ENCODE data around the gene UCN3. TPM values are rescaled to one million over a fixed set of nuclear protein-coding genes. Genes with fewer than 3 reads are reported as not detected.
"Not testable (repeated sequence)": the region's sequence is repeated elsewhere in the genome, so short reads cannot be mapped to it uniquely, and the experiment has no call there.

Gene UCN3
- total RNA-seq, 2 donors from 2014 or later, result not detected

GRCh38 chr10:5362873-5363272 is 1.9 kb upstream of the UCN3 start:
- intact Hi-C loops (cut with DNase I), result no loop called here
- ATAC-seq (no peak), DNase-seq (no peak)

GRCh38 chr10:5364374-5364773 is 392 bp upstream of the UCN3 start:
- no peak for ATAC-seq
- DNase-seq, result no peak
- intact Hi-C loops (cut with DNase I), result no loop called here

DNA sequence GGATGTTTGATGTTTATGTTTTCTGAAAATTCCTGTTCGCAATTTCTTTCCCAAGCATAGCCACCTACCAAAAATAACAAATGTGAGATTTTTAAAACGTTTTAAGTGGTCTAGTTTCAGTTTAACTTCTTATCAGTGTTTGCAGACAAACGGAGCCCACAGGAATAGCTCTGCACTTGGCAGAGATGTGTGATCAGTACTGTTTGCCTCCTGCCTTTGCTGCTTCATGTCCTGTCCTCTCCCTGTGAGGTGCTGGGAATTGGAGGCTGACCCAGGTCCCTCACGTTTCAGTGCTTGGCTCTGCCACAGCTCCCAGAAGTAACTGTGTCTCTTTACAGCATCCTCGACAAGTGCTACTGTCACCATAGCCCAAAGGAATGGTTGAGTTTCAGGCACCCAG is 1.2 kb downstream of the UCN3 start:
- intact Hi-C loops (cut with DNase I), result no loop called here
- DNase-seq, result no peak
- no peak for ATAC-seq

- DNase-seq (no peak), ATAC-seq (no peak)
- intact Hi-C loops (cut with DNase I), result no loop called here
These were observed 4.8 kb downstream of the UCN3 start for GRCh38 chr10:5369362-5370158.

DNA sequence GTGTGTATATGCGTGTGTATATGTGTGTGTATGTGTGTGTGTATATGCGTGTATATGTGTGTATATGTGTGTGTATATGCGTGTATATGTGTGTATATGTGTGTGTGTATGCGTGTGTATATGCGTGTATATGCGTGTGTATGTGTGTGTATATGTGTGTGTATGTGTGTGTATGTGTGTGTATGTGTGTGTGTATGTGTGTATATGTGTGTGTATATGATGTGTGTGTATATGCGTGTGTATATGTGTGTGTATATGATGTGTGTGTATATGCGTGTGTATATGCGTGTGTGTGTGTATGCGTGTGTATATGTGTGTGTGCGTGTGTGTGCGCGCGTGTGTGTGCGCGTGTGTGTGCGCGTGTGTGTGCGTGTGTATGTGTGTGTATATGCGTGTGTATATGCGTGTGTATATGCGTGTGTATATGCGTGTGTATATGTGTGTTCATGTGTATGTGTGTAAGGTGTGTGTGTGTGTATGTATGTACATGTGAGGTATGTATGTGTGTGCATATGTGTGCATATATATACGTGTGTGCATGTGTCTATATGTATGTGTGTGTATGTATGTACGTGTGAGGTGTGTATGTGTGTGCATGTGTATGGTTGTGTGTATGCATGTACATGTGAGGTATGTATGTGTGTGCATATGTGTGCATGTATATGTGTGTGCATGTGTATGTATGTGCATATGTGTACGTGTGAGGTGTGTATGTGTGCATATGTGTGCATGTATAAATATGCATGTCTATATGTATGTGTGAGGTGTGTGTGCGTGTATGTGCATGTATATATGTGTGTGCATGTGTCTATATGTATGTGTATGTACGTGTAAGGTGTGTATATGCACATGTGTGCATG is 6.0 kb downstream of the UCN3 start:
- DNase-seq (no peak), ATAC-seq (no peak)
- intact Hi-C loops (cut with DNase I), result no loop called here

GRCh38 chr10:5373307-5373706 is 8.5 kb downstream of the UCN3 start:
- no peak for DNase-seq
- ATAC-seq, result no peak
- intact Hi-C loops (cut with DNase I), result no loop called here

GRCh38 chr10:5373891-5374611 is 9.3 kb downstream of the UCN3 start:
- ATAC-seq, result no peak
- DNase-seq, result no peak
- intact Hi-C loops (cut with DNase I), result no loop called here

DNA sequence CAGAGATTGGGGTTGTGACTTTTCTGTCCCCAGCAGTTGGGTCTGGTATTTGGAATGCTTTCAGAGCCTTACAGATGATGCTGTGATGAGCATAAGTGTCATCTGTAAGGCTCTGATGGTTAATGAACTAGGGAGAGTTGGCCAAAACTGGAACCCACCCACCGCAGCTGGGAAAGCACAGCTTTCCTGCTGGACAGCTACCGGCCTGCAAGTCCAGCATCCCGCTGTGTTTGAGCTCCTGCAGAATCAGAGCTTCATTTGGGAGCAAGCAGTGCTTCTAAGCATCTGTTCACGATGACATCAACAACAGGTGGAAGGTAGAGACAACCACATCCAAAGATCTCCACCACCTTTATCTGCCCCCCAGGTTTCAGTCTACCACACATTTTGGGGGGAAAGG is 11.7 kb downstream of the UCN3 start:
- ATAC-seq, result no peak
- intact Hi-C loops (cut with DNase I), result no loop called here

GRCh38 chr10:5379202-5379601 is 14.4 kb downstream of the UCN3 start:
- ATAC-seq; intact Hi-C loops (cut with DNase I); DNase-seq: not testable (repeated sequence)

More for the DNA sequence above, 11.7 kb downstream of the UCN3 start:
- DNase-seq, result no peak

DNA sequence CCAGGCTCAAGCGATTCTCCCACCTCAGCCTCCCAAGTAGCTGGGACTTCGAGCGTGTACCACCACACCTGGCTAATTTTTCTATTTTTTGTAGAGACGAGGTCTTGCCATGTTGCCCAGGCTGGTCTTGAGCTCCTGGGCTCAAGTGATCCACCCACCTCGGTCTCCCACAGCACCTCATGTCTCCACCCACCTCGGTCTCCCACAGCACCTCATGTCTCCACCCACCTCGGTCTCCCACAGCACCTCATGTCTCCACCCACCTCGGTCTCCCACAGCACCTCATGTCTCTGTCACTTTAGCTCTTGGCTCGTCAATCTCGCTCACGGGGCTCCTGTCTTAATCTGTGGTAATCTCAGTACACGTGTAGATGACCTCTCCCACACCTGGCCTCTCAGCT is 15.6 kb downstream of the UCN3 start:
- intact Hi-C loops (cut with DNase I), result loop anchor here in 1 of 2 donors (5.0 kb wide), 1 partner anchor 533 kb away; no protein-coding TSS in a partner anchor

GRCh38 chr10:5381187-5381586 is 16.4 kb downstream of the UCN3 start:
- intact Hi-C loops (cut with DNase I), result loop anchor here in 1 of 2 donors (5.0 kb wide), 1 partner anchor 534 kb away; no protein-coding TSS in a partner anchor
- DNase-seq (no peak), ATAC-seq (no peak)

More for the DNA sequence above, 15.6 kb downstream of the UCN3 start:
- not testable (repeated sequence) for ATAC-seq, DNase-seq

DNA sequence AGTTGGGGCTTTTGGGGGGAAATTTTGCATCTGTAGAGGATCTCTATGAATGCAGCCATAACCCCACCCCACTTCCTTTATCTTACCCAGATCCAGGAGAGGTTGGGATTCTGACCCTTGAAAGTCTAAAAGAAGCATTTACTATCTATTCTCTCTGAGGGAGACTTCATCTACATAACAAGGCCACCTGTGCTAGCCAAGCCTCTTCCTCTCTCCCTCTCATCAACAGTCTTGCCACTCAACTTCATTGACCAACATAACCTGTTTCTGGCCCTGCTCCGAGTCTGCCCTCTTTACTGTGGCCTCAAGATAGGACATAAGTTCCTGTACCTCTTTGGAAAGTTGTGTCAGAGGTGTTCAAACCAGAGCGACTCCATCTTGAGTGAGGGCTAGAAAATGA is 20.5 kb downstream of the UCN3 start:
- DNase-seq, result no peak
- ATAC-seq, result no peak
- intact Hi-C loops (cut with DNase I), result no loop called here

- intact Hi-C loops (cut with DNase I), result no loop called here
- ATAC-seq (no peak), DNase-seq (no peak)
These were observed 22.4 kb downstream of the UCN3 start for GRCh38 chr10:5387169-5387568.

- no peak for ATAC-seq
- intact Hi-C loops (cut with DNase I), result no loop called here
- no peak for DNase-seq
These were observed 25.9 kb downstream of the UCN3 start for GRCh38 chr10:5390607-5391205.

DNA sequence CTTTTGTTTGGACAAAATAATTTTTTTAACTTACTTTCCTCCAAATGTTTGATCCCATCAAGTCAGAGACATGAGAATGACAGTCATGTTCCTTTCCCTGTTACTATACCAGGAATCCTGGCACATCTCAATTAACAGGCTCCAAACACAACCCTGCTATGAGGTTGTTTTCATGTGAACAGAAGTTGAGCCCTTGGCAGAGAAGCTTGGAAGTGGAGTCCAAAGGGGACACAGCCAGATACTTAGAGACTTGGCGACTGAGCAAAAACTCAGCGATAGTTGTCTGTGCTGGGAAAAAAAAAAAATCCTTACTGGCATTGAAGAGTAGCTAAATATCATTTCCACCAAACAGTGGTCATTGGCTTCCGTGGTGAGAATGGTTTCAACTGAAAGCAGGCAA is 27.0 kb downstream of the UCN3 start:
- ATAC-seq, result no peak

DNA sequence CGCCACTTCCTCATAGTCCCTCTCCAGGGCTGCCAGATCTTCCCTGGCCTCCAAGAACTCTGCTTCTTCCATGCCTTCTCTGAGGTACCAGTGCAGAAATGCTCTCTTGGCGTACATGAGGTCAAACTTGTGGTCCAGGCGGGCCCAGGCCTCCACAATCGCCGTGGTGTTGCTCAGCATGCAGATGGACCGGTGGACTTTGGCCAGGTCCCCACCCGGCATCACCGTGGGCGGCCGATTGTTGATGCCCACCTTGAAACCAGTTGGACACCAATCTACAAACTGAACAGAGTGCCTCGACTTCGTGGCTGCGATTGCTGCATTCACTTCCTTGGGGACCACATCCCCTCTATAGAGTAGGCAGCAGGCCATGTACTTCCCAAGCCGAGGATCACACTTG is 28.8 kb downstream of the UCN3 start:
- intact Hi-C loops (cut with DNase I), result no loop called here
- no peak for ATAC-seq
- DNase-seq, result no peak

More for the DNA sequence above, 27.0 kb downstream of the UCN3 start:
- DNase-seq, result no peak
- intact Hi-C loops (cut with DNase I), result no loop called here

GRCh38 chr10:5395168-5395567 is 30.4 kb downstream of the UCN3 start:
- no peak for DNase-seq
- no peak for ATAC-seq
- intact Hi-C loops (cut with DNase I), result no loop called here

- ATAC-seq, result no peak
- intact Hi-C loops (cut with DNase I), result no loop called here
- DNase-seq, result no peak
These were observed 32.0 kb downstream of the UCN3 start for GRCh38 chr10:5396556-5397300.

- no peak for DNase-seq
- intact Hi-C loops (cut with DNase I), result no loop called here
- no peak for ATAC-seq
These were observed 34.6 kb downstream of the UCN3 start for GRCh38 chr10:5399332-5399731.
